ENCODE data around the gene NLGN1. TPM values are rescaled to one million over a fixed set of nuclear protein-coding genes. Genes with fewer than 3 reads are reported as not detected.

NLGN1 gene
- total RNA-seq, 4 donors from 2014 or later: 21.6 to 50.7 (median 30.4) TPM

- H3K36me3 ChIP-seq: no peaks in the 10 kb centered on the region
- peaks cover 0 to 4% (median 0%) of the 10 kb centered on the region in 4 donors for H3K4me1 ChIP-seq
- no peak overlapping the region for H3K4me3 ChIP-seq
- H3K9me3 ChIP-seq: no peaks in the 10 kb centered on the region
- no peaks in the 10 kb centered on the region for H3K27me3 ChIP-seq
- no peak for TF ChIP-seq POLR2A (IDR thresholded peaks at IDR 0.05)
- no peak for TF ChIP-seq CTCF (IDR thresholded peaks at IDR 0.05)
- 32 to 35% methylated on average over 2 of the region's 2 CpGs for WGBS, 2 donors
- no peak for DNase-seq (ENCODE audit: low spot score in 2 of 2)
- H3K27ac ChIP-seq: no peak overlapping the region
Observed at GRCh38 chr3:174303907-174304560, 906.5 kb downstream of the NLGN1 start.

- H3K9me3 ChIP-seq: no peaks in the 10 kb centered on the region
- no peak overlapping the region for H3K27ac ChIP-seq
- peaks cover 0 to 4% (median 0%) of the 10 kb centered on the region in 4 donors for H3K4me1 ChIP-seq
- WGBS, 2 donors: 82 to 89% methylated on average over 1 of the region's 1 CpG
- no peak overlapping the region for H3K4me3 ChIP-seq
- no peaks in the 10 kb centered on the region for H3K27me3 ChIP-seq
- TF ChIP-seq EP300 (IDR thresholded peaks at IDR 0.05) (no peak), POLR2A (IDR thresholded peaks at IDR 0.05) (no peak), CTCF (IDR thresholded peaks at IDR 0.05) (no peak)
- no peaks in the 10 kb centered on the region for H3K36me3 ChIP-seq
- no peak for DNase-seq (ENCODE audit: low spot score in 2 of 2)
Observed at GRCh38 chr3:174308736-174309135, 911.2 kb downstream of the NLGN1 start.

- Histone ChIP-seq H3K27me3 (no peaks in the 10 kb centered on the region), H3K27ac (no peak overlapping the region), H3K36me3 (no peaks in the 10 kb centered on the region), H3K9me3 (no peaks in the 10 kb centered on the region), H3K4me1 (peaks cover 0 to 4% (median 0%) of the 10 kb centered on the region in 4 donors), H3K4me3 (no peak overlapping the region)
- WGBS, 2 donors: 77 to 91% methylated on average over 7 of the region's 7 CpGs
- no peak for DNase-seq (ENCODE audit: low spot score in 2 of 2)
- no peak for TF ChIP-seq POLR2A (IDR thresholded peaks at IDR 0.05)
- TF ChIP-seq CTCF (IDR thresholded peaks at IDR 0.05): no peak
- TF ChIP-seq EP300 (IDR thresholded peaks at IDR 0.05): no peak
Observed at GRCh38 chr3:174310475-174310983, 913.0 kb downstream of the NLGN1 start.

GRCh38 chr3:174315225-174315624 is 917.7 kb downstream of the NLGN1 start:
- Histone ChIP-seq H3K27me3 (no peaks in the 10 kb centered on the region), H3K4me3 (no peak overlapping the region), H3K27ac (no peak overlapping the region), H3K4me1 (no peaks in the 10 kb centered on the region), H3K9me3 (no peaks in the 10 kb centered on the region), H3K36me3 (no peaks in the 10 kb centered on the region)
- TF ChIP-seq CTCF (IDR thresholded peaks at IDR 0.05) (no peak), POLR2A (IDR thresholded peaks at IDR 0.05) (no peak), EP300 (IDR thresholded peaks at IDR 0.05) (no peak)
- DNase-seq (ENCODE audit: low spot score in 2 of 2): no peak
- WGBS, 2 donors: 85 to 90% methylated on average over 2 of the region's 2 CpGs

GRCh38 chr3:174317005-174317404 is 919.5 kb downstream of the NLGN1 start:
- Histone ChIP-seq H3K9me3 (peaks cover 0 to 9% (median 1%) of the 10 kb centered on the region in 4 donors), H3K4me3 (no peak overlapping the region), H3K27me3 (no peaks in the 10 kb centered on the region), H3K36me3 (no peaks in the 10 kb centered on the region), H3K27ac (no peak overlapping the region), H3K4me1 (no peaks in the 10 kb centered on the region)
- TF ChIP-seq CTCF (IDR thresholded peaks at IDR 0.05): no peak
- TF ChIP-seq EP300 (IDR thresholded peaks at IDR 0.05): no peak
- TF ChIP-seq POLR2A (IDR thresholded peaks at IDR 0.05): no peak
- WGBS, 2 donors: 96 to 100% methylated on average over 1 of the region's 1 CpG
- DNase-seq (ENCODE audit: low spot score in 2 of 2): no peak
